DMS 273 (cell line): ENCODE data around the gene DDX1.
"Not testable (repeated sequence)": the region's sequence is repeated elsewhere in the genome, so short reads cannot be mapped to it uniquely, and the experiment has no call there.

Experiments
- DNase-seq: peaks from one replicate; lab custom pipeline; 2025; ENCODE audit not compliant: unreplicated experiment; lab: John Stamatoyannopoulos, UW

Gene DDX1

DNA sequence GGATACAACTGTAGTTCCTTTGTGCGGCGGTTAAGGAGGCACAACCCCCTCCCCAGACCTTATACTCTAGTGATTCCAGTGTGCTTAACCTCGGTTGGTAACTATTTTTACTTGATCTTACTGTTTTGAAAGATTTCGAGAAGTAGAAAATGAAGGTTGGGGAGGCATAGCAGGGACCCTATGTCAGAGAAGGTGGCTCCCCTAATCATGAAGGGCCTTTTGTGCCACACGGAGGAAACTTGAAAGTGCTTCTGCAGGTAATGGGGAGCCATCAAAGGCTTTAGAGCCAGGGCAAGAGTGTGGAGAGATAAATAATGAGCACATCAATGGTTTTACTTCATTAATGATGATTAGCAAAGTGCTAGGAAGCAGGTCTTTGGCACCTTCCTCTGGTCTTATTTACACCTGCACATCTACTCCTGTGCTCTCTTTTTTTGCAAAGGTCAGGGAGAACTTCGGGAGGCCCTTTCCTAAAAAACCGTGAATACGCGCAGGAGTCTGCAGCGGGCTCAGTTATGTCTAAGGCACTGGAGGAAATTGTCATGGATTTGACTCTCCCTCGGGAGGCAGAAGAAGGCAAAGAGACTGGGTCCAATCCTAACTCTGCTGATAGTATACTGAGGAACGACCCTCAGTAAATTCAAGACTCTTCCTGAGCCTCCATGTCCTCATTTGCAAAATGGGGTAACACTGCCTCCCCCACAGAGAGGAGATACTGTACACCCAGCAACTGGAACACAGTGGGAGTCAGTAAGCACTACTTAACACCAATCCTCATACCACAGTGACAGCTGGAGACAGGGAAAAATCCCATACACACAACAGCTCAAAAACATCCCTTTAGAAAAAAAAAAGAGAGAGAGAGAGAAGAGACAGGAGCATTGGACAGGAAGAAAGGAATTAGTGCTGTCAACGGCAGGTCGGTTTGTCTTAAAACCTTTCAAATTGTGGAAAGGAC is 81.6 kb downstream of the DDX1 start:
- no peak for DNase-seq

DNA sequence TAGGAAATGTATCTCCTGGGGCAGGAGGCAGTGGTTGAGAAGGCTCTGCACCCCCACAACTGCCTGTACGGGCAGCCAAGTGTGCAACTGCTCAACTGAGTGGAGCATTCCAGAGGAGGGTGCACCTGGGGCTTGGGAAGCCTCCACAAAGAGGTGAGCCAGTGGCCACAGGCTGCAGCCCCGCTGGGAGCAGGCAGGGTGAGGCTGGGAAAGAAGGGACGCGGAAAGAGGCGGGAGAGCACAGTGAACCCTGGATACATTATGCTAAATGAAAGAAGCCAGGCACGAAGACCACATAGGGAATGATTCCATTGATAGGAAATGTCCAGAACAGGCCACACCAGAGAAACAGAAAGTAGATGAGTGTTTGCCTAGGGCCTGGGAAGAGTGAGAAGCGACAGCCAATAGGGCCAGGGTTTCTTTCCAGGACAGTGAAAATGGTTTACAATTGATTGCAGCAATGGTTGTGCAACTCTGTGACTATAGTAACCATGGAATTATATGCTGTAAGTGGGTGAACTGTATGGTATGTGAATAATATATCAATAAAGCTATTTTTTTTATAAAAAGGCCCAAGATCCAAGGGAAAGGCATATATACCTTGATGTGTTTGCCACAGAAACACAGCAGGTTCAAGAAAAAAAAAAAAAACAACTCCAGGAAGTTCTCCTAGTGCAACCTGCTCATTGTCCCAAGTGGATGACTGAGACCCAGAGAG is 82.4 kb downstream of the DDX1 start:
- DNase-seq: no peak

GRCh38 chr2:15674637-15675455 is 83.2 kb downstream of the DDX1 start:
- DNase-seq: no peak

- DNase-seq: no peak
Observed at GRCh38 chr2:15675456-15676195, 84.0 kb downstream of the DDX1 start.

- DNase-seq: peak; percentile 19
Observed at GRCh38 chr2:15677141-15677843, 85.6 kb downstream of the DDX1 start.

- no peak for DNase-seq
Observed at GRCh38 chr2:15678346-15678745, 86.7 kb downstream of the DDX1 start.

- no peak for DNase-seq
Observed at GRCh38 chr2:15678909-15679308, 87.2 kb downstream of the DDX1 start.

DNA sequence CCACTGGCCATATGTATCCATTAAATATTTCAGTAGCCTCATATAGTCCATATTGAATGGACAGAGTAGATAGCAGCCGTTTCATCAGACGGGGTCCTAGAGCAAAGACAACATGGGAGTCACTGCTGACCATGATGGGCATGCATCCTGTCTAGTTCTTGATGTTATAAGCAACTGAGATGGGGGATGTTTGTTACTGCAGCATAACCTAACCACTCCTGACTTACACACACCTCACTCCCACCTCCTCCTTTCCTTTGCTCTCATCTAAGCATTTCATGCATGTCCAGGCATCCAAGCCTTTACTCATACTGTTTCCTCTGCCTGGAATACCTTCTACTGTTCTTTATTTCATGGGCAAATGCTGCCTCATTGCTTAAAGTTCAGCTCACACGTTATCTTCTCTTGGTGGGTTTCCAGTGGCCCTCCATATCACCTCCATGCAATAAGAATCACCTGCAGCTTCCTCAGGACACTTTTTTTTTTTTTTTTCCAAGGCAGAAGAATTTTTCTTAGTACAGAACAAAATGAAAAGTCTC is 87.8 kb downstream of the DDX1 start:
- DNase-seq: no peak

- DNase-seq: not testable (repeated sequence)
Observed at GRCh38 chr2:15680132-15680531, 88.5 kb downstream of the DDX1 start.
